GM19328 (cell line): ENCODE results near the gene EFNA4.

ENCODE experiments used
- ATAC-seq: cut with Tn5 transposase; IDR thresholded peaks from one replicate; pipeline ENCODE4 v1.9.1; 2021; ENCODE audit warnings: mild to moderate bottlenecking, moderate library complexity; ENCODE audit not compliant: unreplicated experiment

Gene EFNA4

GRCh38 chr1:155032886-155033285, 30.7 kb upstream of the EFNA4 start:
- no peak for ATAC-seq

GRCh38 chr1:155033524-155033923, 30.0 kb upstream of the EFNA4 start, which contains the start of the genes DCST1 and DCST2:
TSS of gene DCST1 (plus strand) at chr1:155033824. CDS start at chr1:155034037, 213 bp downstream.
TSS of gene DCST2 (minus strand) at chr1:155033781. CDS start at chr1:155033701, 80 bp downstream.
- no peak for ATAC-seq

GRCh38 chr1:155034318-155035208, 29.0 kb upstream of the EFNA4 start:
- no peak for ATAC-seq

GRCh38 chr1:155035936-155036335, 27.6 kb upstream of the EFNA4 start:
- no peak for ATAC-seq

- ATAC-seq = no peak
Observed at GRCh38 chr1:155037043-155037442, 26.5 kb upstream of the EFNA4 start.

GRCh38 chr1:155037851-155038441, 25.6 kb upstream of the EFNA4 start:
- ATAC-seq = no peak

GRCh38 chr1:155038602-155039307, 24.8 kb upstream of the EFNA4 start:
- ATAC-seq = no peak

- ATAC-seq = no peak
Observed at GRCh38 chr1:155039308-155039669, 24.3 kb upstream of the EFNA4 start.

- ATAC-seq = no peak
Observed at GRCh38 chr1:155040358-155041093, 23.0 kb upstream of the EFNA4 start.

- no peak for ATAC-seq
Observed at GRCh38 chr1:155042789-155043188, 20.8 kb upstream of the EFNA4 start.

GRCh38 chr1:155043301-155043702, 20.2 kb upstream of the EFNA4 start:
- ATAC-seq = no peak

GRCh38 chr1:155043793-155044192, 19.7 kb upstream of the EFNA4 start:
- no peak for ATAC-seq

- ATAC-seq = no peak
Observed at GRCh38 chr1:155044365-155044764, 19.2 kb upstream of the EFNA4 start.

GRCh38 chr1:155044812-155045657, 18.5 kb upstream of the EFNA4 start:
- no peak for ATAC-seq

GRCh38 chr1:155048449-155049334, 14.8 kb upstream of the EFNA4 start:
- ATAC-seq = no peak

- no peak for ATAC-seq
Observed at GRCh38 chr1:155049651-155050559, 13.6 kb upstream of the EFNA4 start.

- peak; percentile 70 for ATAC-seq
Observed at GRCh38 chr1:155050560-155051341, 12.8 kb upstream of the EFNA4 start, which contains the start of gene ADAM15. TSS of gene ADAM15 (plus strand) at chr1:155051316. CDS start at chr1:155051387, 71 bp downstream.
